GM18498 (cell line): Measurements from ENCODE around the gene C16orf95.

ENCODE experiments used
- ATAC-seq: cut with Tn5 transposase; IDR thresholded peaks from one replicate; pipeline ENCODE4 v1.9.1; 2021; ENCODE audit warnings: mild to moderate bottlenecking, moderate library complexity; ENCODE audit not compliant: unreplicated experiment

Gene C16orf95

GRCh38 chr16:87319997-87320491 is 2.9 kb upstream of the C16orf95 start:
- ATAC-seq = no peak

DNA sequence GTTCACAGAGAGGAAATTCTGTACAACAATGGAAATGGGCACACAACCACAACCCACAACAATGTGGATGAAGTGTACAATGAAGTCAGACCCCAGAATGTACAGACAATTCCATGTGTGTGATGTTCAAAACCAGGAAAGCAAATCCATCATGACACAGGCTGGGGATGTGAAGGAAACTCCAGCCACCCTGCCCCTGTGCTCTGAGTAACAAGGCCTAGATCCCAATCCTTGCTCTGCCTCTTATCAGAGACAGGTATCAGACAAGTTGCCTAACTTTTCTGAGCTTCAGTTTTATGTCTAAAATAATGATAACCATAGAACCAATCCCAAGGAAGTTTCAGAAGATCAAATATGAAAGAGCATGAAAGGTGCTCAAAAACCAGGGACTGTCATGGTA is 1.8 kb upstream of the C16orf95 start:
- no peak for ATAC-seq

GRCh38 chr16:87317750-87318644 is 805 bp upstream of the C16orf95 start:
- peak; percentile 26 for ATAC-seq

GRCh38 chr16:87316450-87316922 is 706 bp downstream of the C16orf95 start:
- no peak for ATAC-seq

GRCh38 chr16:87314990-87315420 is 2.2 kb downstream of the C16orf95 start:
- no peak for ATAC-seq

- ATAC-seq = no peak
Observed at GRCh38 chr16:87312008-87312407, 5.2 kb downstream of the C16orf95 start.

DNA sequence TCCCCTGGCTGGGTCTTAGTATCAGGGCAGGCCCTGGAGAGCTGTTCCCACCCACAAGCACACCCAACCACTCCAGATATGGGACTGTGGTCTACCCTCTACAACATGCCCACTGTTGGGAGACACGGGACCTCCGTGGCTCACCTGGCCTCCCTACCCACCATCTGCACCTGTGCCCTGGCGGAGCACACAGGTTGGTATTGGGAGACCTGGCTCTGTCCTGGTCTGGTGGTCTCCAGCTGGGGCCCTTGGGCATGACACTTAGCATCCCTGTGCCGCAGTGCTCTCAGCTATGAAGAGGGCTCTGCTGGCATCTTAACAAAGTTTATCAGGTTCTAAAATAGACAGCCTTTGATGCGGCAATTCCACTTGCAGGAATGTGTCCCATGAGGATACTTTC is 5.8 kb downstream of the C16orf95 start:
- ATAC-seq = no peak

GRCh38 chr16:87310610-87311009 is 6.6 kb downstream of the C16orf95 start:
- ATAC-seq = no peak

GRCh38 chr16:87309620-87310525 is 7.3 kb downstream of the C16orf95 start:
- ATAC-seq = no peak

- ATAC-seq = no peak
Observed at GRCh38 chr16:87308826-87309225, 8.4 kb downstream of the C16orf95 start.

DNA sequence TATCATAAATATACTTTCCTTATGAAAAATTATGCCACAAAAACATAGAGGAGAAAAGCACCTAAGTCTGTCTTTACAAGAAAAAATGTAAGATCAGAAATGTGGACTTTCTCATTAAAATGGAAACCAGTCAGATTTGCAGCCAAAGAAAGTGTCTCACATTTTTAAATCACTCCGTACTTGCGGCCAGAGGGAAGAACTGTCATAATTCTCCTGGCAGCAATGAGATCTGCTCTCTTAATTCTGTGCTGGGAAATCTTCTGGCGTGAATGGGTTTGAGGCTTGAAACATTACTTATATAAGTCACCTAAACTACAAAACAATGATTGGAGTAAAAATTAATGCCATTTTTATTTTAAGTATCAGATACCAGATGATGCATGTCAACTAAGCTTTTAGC is 10.7 kb downstream of the C16orf95 start:
- no peak for ATAC-seq

GRCh38 chr16:87305505-87306391 is 11.4 kb downstream of the C16orf95 start:
- no peak for ATAC-seq

DNA sequence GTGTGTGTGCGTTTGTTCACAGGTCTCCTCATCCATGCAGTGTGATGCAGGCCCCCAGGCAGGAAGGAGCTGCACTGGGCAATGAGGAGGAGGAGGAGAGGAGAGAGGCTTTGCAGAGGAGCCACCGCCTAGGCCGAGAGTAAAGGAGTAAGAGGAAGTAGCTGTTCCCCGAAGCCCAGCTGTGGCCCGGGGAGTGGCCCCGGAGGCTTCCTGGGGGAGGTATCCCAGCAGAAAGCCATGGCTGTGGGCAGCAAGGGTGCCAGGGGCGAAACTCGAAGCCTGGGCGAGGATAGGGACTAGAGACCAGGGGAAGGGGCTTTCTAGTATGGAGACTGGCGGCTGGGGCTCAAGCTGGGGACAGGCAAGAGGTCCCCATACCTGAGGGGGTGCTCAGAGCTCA is 12.2 kb downstream of the C16orf95 start:
- ATAC-seq = no peak

DNA sequence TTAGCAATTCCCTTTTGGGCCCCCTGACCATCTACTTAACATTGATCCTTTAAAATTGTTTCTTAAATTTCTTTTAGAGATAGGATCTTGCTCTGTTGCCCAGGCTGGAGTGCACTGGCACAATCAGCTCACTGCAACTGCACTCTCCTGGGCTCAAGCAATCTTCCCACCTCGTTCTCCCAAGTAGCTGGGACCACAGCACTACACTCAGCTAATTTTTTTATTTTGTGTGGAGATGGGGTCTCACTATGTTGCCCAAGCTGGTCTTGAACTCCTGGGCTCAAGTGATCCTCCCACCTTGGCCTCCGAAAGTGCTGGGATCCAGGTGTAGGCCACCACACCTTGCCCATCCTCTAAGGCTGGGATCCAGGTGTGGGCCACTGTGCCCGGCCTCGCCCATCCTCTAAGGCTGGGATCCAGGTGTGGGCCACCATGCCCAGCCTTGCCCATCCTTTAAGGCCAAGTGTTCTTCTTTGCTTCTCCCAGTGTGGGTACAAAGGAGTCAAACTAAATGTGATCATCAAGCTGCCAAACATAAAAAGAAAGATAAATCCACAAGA is 13.2 kb downstream of the C16orf95 start:
- no peak for ATAC-seq

GRCh38 chr16:87303431-87303930 is 13.7 kb downstream of the C16orf95 start:
- ATAC-seq = no peak

DNA sequence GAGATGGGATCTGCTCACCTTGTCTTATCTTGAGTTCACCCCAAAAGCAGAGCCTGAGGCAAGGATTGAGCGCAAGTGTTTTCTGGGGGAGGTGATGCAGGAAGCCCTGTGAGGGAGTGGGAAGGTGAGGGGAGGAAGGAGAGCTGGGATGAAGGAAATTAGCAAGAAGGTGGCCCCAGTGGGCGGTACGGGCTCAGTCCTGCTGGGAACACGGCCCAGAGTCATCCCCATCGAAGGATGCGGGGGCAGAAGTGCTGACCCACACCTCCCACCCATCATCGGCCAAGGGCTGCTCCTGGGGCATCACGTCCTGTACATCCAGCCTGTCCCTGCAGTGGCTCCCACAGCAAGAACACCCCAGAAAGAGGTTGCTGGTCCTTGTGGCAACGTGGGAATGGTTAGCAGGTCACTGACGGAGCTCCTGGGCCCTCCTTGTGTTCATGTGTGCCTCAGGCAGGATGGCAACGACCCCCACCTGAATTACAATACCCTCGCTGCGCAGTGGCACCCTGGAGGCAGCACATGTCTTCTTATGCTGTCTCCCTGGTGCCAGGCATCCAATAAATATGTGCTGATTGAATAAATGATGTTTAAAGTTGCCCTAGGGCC is 18.2 kb downstream of the C16orf95 start:
- no peak for ATAC-seq

- ATAC-seq = no peak
Observed at GRCh38 chr16:87297918-87298631, 19.1 kb downstream of the C16orf95 start.

DNA sequence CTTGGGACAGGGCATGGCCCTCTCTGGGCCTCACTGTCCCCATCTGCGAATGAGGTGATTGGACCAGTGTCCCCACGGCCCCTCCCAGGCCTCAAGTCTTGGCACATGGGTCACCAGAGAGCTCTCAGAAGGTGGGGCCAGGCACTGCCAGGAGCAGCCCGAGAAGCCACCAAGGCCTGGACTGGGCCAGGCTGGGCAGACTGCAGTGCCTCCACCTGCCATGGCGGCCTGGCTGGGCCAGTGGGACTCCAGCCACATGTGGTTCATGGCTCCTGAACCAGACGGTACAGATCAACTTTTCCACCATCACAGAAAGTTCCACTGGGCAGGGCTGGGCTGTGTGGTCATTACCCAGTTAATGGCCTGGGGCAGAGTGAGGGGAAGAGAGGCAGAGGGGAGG is 19.8 kb downstream of the C16orf95 start:
- ATAC-seq = no peak
